CD4-positive, alpha-beta T cell treated with Interleukin-12 subunit alpha and Interleukin-12 subunit beta, for 1 hour (primary cell): Measurements from ENCODE around the gene CDH23.

ENCODE experiments used
- DNase-seq: peaks from one replicate; pipeline ENCODE4 v3.0.0-alpha.2; 2020

Gene CDH23

GRCh38 chr10:71442000-71442399 is 45.3 kb downstream of the CDH23 start:
- no peak for DNase-seq

DNA sequence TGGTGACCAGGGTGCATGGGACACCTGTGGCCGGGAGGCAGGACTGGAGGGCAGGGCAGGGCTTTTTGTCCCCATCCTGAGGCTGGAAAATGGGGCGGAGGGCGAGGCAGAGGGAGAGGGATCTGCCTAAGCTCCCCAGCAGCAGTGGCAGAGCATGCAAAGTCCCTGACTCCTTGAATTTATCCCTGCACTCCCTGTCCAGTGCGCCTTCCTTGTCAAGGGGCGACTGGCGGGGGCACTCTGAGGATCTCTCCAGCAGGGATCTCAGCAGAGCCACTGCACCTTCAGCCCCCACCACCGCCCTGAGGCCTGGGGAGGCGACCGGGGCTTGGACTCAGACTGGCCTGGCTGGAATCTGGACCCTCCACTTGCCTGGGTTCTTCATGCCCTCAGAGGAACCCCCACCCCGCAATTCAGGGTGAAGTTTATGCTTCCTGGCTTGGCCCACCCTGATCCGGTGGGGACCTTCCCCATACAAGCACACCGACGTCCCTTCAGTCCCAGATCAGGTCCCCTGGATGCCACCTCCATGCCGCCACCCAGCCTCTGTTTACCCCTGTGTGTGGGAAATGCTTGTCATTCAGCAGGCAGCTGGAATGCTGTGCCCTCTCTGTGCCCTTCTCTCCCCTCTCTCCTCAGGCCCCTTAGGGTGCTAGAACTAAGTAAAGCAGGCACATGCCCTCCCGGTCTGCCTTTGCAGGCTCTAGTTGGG is 46.3 kb downstream of the CDH23 start:
- DNase-seq = no peak

DNA sequence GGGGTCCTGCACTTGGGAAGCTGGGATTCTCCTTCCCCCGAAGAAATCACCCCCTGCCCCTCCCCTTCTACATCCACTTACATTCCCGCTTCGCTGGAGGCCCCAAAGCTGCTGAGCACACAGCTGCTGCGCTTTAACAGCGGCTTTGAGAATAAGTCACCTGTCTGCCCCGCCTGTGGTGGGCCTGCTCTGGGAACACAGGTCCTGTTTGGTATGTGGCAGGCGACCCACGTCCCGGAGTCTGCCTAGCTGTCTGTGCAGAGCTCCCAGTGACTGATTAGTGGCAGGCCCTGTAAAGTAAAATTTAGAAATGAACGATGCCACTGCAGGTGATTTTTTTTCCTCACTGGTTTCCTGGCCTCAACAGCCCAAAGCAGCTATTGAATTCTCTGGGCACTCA is 47.0 kb downstream of the CDH23 start:
- DNase-seq = no peak

GRCh38 chr10:71444284-71445054 is 47.7 kb downstream of the CDH23 start:
- DNase-seq = no peak

GRCh38 chr10:71447676-71448075 is 51.0 kb downstream of the CDH23 start:
- no peak for DNase-seq

DNA sequence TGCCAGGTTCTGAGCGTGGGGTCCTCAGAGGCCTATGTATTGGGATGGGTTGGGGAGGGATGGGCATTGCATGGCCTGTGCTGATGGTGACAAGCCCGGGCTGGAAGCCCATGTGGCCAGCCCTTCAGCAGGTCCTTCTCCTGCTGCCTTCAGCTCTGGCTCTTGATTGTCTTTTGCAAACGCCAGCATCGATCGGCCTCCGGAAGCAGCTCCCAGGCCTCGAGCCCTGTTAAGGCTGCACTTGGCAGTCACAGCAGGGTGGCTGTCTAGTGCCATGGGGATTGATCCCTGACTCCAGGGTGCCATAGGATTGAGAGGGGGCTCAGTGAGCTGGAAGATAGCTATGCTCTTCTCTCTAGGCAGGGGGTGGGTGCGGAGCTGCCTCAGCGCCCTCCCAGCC is 51.4 kb downstream of the CDH23 start:
- DNase-seq = no peak

DNA sequence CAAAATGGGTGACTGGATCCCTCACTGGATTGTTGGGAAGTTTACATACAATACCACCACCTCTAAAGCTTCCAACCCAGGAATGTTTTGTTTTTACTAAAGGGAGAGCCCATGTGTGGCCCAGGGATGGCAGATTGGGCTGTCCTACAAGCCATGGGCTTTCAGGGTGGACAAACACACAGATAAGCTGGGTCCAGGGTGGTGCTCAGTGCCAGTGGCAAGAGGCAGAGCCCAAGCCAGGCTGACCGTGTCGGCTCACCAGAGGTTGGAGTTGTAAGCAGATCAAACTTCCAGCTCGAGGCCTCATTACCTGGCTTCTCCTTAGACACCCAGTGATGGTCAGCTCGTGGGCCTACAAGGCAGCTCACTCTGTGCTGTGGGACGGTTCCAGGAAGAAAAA is 52.3 kb downstream of the CDH23 start:
- DNase-seq = no peak

GRCh38 chr10:71451754-71452153 is 55.0 kb downstream of the CDH23 start:
- DNase-seq = no peak

- no peak for DNase-seq
Measured at GRCh38 chr10:71453186-71453585, 56.5 kb downstream of the CDH23 start.

DNA sequence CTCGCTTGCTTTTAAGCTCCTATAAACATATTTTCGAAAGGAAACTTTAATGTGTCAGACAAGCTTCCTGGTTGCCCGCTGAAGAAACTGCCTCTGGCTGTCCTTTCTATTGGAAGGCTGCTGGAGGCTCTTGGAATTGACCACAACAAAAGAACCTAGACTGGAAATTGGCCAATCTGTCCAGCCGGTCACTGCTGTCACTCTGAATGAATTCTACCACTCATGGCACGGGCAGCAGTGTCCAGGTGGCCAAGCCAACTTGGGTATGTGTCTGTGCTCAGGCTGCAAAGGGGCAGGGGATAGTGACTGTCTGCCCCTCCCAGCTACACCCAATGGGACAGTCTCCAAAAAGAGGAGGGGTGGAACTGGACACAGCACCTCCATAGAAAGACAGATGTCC is 57.6 kb downstream of the CDH23 start:
- DNase-seq = no peak

- no peak for DNase-seq
Measured at GRCh38 chr10:71455035-71455434, 58.3 kb downstream of the CDH23 start.

GRCh38 chr10:71456631-71457030 is 59.9 kb downstream of the CDH23 start:
- no peak for DNase-seq

DNA sequence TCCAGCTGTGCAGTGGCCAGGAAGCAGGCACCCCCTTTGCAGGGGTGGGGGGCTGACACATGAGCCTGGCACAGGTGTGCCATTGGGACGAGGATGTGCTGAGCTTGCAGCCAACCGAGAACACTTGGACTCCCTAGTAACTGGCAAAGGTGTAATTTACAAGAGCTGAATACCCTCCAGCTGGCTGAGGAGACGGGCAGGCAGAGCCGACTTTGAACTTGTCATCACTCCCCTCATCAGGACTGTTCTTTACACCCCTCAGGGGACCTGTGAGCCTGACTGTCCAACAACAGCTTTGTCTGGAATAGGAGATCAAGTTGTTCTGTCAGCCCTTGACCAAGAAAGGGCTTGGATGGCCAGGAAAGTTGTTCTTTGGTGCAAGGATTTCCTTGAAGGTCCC is 61.2 kb downstream of the CDH23 start:
- no peak for DNase-seq

- no peak for DNase-seq
Measured at GRCh38 chr10:71458387-71458786, 61.7 kb downstream of the CDH23 start.

GRCh38 chr10:71459513-71459912 is 62.8 kb downstream of the CDH23 start:
- DNase-seq = no peak

- DNase-seq = no peak
Measured at GRCh38 chr10:71460615-71461014, 63.9 kb downstream of the CDH23 start.

DNA sequence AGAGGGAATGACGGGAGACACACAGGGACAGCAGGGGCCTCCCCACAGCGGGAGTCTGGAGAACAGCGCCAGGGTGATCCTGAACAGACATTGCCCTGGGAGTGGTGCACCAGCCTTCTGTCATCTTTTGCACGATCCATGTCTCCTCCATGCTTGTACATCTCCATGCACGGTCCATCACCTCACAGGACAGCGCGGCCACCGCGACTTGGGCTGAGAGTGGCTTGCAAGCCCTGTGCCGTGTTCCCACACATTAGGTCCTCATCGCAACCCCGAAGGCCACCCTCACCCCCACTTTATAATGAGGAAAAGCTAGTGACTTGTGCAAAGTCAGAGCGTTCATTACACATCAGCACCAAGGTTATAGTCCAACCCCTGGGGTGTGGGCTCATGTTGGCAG is 64.7 kb downstream of the CDH23 start:
- no peak for DNase-seq

GRCh38 chr10:71462062-71462935 is 65.6 kb downstream of the CDH23 start:
- DNase-seq = no peak

- no peak for DNase-seq
Measured at GRCh38 chr10:71463111-71463510, 66.4 kb downstream of the CDH23 start.

DNA sequence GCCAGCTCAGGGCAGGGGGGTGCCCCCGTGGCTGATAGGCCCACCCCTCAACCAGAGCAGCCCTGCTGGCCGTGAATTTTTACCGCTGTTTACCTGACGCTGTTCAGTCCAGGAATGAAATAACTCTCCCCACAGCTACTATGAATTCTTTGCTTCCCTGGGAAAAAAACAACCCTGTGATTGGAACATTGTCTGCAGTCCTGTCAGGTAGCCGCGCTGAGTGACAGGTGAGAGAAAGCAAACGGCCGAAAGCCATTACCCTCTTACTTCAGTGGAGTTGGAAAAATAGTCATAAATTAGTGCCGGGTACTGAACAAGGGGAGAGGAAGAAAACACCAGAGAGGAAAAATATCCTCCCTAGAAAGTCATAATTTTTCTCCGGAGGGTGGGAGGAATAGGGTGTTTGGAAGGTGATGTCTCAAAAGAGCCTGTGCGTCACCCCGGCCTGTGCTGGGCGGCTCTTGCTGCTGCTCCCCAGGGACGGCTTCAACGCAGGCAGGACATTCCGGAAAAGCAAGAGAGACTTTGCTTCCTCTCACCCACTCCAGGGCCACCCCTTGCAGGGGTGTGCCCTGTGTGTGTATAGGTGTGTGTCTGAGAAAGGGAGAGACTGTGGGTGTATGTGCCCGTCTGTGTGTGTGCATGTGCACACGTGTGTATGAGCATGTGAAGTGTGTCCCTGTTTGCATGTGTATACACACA is 69.0 kb downstream of the CDH23 start:
- no peak for DNase-seq

DNA sequence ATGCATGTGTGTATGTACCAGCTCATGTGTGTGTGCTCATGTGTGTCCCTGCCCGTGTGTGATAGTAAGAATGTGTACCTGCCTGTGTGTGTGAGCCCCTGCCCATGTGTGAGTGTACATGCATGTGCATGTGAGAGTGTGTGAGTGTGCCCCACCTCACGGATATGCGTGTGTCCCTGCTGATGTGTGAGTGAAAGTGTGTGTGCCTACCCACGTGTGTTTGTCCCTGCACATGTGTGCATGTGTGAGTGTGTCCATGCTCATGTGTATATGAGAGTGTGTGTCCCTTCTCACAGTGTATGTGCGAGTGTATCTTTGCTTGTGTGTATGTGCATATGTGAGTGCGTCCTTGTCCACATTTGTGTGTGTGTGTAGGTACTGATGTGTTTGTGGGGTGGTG is 69.6 kb downstream of the CDH23 start:
- DNase-seq = no peak

GRCh38 chr10:71467161-71467560 is 70.4 kb downstream of the CDH23 start:
- no peak for DNase-seq
